Dendritic cell treated with granulocyte-macrophage colony-stimulating factor and Interleukin-4, amounts not matched to agents 40 ng/mL and 50 ng/mL, for 4 days (primary cell): Measurements from ENCODE around the gene ZBTB8OS.

Source experiments
- H3K27ac Mint-ChIP-seq: one replicate; pipeline ENCODE4 v1.8.0; 2022; ENCODE audit warnings: mild to moderate bottlenecking, mixed read lengths
- H3K27me3 Mint-ChIP-seq: one replicate; pipeline ENCODE4 v1.8.0; 2022; ENCODE audit warnings: mild to moderate bottlenecking, mixed read lengths
- H3K36me3 Mint-ChIP-seq: one replicate; pipeline ENCODE4 v1.8.0; 2022; ENCODE audit warnings: low read depth, mixed read lengths
- H3K4me1 Mint-ChIP-seq: one replicate; pipeline ENCODE4 v1.8.0; 2022; ENCODE audit warnings: low read depth, mixed read lengths
- H3K4me3 Mint-ChIP-seq: one replicate; pipeline ENCODE4 v1.8.0; 2022; ENCODE audit warnings: mild to moderate bottlenecking, moderate library complexity, mixed read lengths
- H3K9me3 Mint-ChIP-seq: one replicate; pipeline ENCODE4 v1.8.0; 2022; ENCODE audit warnings: mixed read lengths
- intact Hi-C: fragments of 100-400 bp; cut with micrococcal nuclease; formaldehyde crosslinking; loops from one replicate; pipeline ENCODE4 v1.15.0; 2022

Gene ZBTB8OS

GRCh38 chr1:32609180-32609579 is 41.2 kb downstream of the ZBTB8OS start:
- H3K36me3 Mint-ChIP-seq: no peaks in the 10 kb centered on the region
- peaks cover 2% of the 10 kb centered on the region for H3K27me3 Mint-ChIP-seq
- intact Hi-C loops: no loop called here
- H3K9me3 Mint-ChIP-seq: no peaks in the 10 kb centered on the region
- H3K4me1 Mint-ChIP-seq: peaks cover 24% of the 10 kb centered on the region
- H3K4me3 Mint-ChIP-seq: no peak overlapping the region
- no peak overlapping the region for H3K27ac Mint-ChIP-seq

GRCh38 chr1:32606565-32607371 is 43.6 kb downstream of the ZBTB8OS start:
- intact Hi-C loops: no loop called here
- no peaks in the 10 kb centered on the region for H3K27me3 Mint-ChIP-seq
- no peaks in the 10 kb centered on the region for H3K9me3 Mint-ChIP-seq
- no peak overlapping the region for H3K27ac Mint-ChIP-seq
- H3K4me3 Mint-ChIP-seq: no peak overlapping the region
- no peaks in the 10 kb centered on the region for H3K36me3 Mint-ChIP-seq
- H3K4me1 Mint-ChIP-seq: peaks cover 6% of the 10 kb centered on the region

GRCh38 chr1:32605711-32606424 is 44.5 kb downstream of the ZBTB8OS start:
- Mint-ChIP-seq H3K4me1 (peaks cover 6% of the 10 kb centered on the region), H3K27ac (no peak overlapping the region), H3K27me3 (no peaks in the 10 kb centered on the region), H3K4me3 (no peak overlapping the region), H3K9me3 (no peaks in the 10 kb centered on the region), H3K36me3 (no peaks in the 10 kb centered on the region)
- intact Hi-C loops: no loop called here

GRCh38 chr1:32600034-32600433 is 50.3 kb downstream of the ZBTB8OS start:
- no peaks in the 10 kb centered on the region for H3K9me3 Mint-ChIP-seq
- H3K36me3 Mint-ChIP-seq: no peaks in the 10 kb centered on the region
- no peak overlapping the region for H3K4me3 Mint-ChIP-seq
- H3K4me1 Mint-ChIP-seq: no peaks in the 10 kb centered on the region
- intact Hi-C loops: no loop called here
- no peaks in the 10 kb centered on the region for H3K27me3 Mint-ChIP-seq
- H3K27ac Mint-ChIP-seq: no peak overlapping the region

GRCh38 chr1:32592943-32593342 is 57.4 kb downstream of the ZBTB8OS start:
- H3K27me3 Mint-ChIP-seq: no peaks in the 10 kb centered on the region
- peaks cover 5% of the 10 kb centered on the region for H3K4me1 Mint-ChIP-seq
- intact Hi-C loops: no loop called here
- H3K4me3 Mint-ChIP-seq: no peak overlapping the region
- no peaks in the 10 kb centered on the region for H3K9me3 Mint-ChIP-seq
- H3K27ac Mint-ChIP-seq: no peak overlapping the region
- H3K36me3 Mint-ChIP-seq: no peaks in the 10 kb centered on the region

GRCh38 chr1:32580348-32581017 is 69.9 kb downstream of the ZBTB8OS start:
- Mint-ChIP-seq H3K27me3 (no peaks in the 10 kb centered on the region), H3K36me3 (no peaks in the 10 kb centered on the region), H3K4me3 (no peak overlapping the region), H3K27ac (no peak overlapping the region), H3K9me3 (no peaks in the 10 kb centered on the region), H3K4me1 (peaks cover 6% of the 10 kb centered on the region)
- intact Hi-C loops: no loop called here
